Measurements from ENCODE around the gene SLC48A1. TPM values are rescaled to one million over a fixed set of nuclear protein-coding genes. Genes with fewer than 3 reads are reported as not detected.

SLC48A1 gene
- total and polyA plus RNA-seq, 7 donors: 12.7 to 28.7 (median 23.5) TPM

DNA sequence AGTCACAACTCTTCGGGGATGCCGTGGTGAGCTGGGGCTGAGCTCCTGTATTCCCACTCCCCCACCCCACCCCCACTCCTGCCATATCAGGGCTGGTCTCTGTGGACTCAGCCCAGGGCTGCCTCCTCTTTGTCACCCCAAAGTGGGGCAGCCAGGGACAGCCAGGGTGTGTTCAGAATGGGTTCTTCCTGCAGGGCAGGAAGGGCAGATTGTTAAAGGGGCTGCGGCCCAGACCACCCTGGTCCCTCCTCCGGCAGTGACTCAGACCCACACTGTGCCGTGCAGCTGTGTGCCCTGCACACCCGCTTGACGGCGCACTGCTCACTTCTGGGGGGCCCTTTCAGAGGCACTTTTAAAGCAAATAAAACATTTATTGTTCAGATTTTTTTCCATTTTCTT, 9.3 kb downstream of the SLC48A1 start:
- no peak for TF ChIP-seq CTCF (IDR thresholded peaks at IDR 0.05)
- no peaks in the 10 kb centered on the region for H3K9me3 ChIP-seq
- no peak overlapping the region for H3K27ac ChIP-seq
- H3K27me3 ChIP-seq (ENCODE audit: insufficient read depth in 3 of 3, low read length in 2 of 3): no peaks in the 10 kb centered on the region
- no peak for DNase-seq
- peaks cover 5 to 70% of the 10 kb centered on the region in 2 donors for H3K36me3 ChIP-seq (ENCODE audit: insufficient read depth in 1 of 2, low read depth in 1 of 2)
- intact Hi-C loops (cut with DNase I): no loop called here
- H3K4me1 ChIP-seq: peaks cover 16% of the 10 kb centered on the region
- 77 to 82% (median 78%) methylated on average over 8 of the region's 8 CpGs for WGBS, 3 donors
- ATAC-seq: no peak
- no peak overlapping the region for H3K4me3 ChIP-seq

- no peak for TF ChIP-seq CTCF (IDR thresholded peaks at IDR 0.05)
- Histone ChIP-seq H3K36me3 (ENCODE audit: insufficient read depth in 1 of 2, low read depth in 1 of 2) (peaks cover 5 to 78% of the 10 kb centered on the region in 2 donors), H3K9me3 (no peaks in the 10 kb centered on the region), H3K4me1 (peaks cover 10% of the 10 kb centered on the region), H3K27ac (no peak overlapping the region), H3K4me3 (no peak overlapping the region), H3K27me3 (ENCODE audit: insufficient read depth in 3 of 3, low read length in 2 of 3) (no peaks in the 10 kb centered on the region)
- ATAC-seq (no peak), DNase-seq (no peak)
- WGBS, 3 donors: 70 to 80% (median 78%) methylated on average over 17 of the region's 17 CpGs
- intact Hi-C loops (cut with DNase I): no loop called here
Measured at GRCh38 chr12:47783024-47783755, 10.2 kb downstream of the SLC48A1 start.

DNA sequence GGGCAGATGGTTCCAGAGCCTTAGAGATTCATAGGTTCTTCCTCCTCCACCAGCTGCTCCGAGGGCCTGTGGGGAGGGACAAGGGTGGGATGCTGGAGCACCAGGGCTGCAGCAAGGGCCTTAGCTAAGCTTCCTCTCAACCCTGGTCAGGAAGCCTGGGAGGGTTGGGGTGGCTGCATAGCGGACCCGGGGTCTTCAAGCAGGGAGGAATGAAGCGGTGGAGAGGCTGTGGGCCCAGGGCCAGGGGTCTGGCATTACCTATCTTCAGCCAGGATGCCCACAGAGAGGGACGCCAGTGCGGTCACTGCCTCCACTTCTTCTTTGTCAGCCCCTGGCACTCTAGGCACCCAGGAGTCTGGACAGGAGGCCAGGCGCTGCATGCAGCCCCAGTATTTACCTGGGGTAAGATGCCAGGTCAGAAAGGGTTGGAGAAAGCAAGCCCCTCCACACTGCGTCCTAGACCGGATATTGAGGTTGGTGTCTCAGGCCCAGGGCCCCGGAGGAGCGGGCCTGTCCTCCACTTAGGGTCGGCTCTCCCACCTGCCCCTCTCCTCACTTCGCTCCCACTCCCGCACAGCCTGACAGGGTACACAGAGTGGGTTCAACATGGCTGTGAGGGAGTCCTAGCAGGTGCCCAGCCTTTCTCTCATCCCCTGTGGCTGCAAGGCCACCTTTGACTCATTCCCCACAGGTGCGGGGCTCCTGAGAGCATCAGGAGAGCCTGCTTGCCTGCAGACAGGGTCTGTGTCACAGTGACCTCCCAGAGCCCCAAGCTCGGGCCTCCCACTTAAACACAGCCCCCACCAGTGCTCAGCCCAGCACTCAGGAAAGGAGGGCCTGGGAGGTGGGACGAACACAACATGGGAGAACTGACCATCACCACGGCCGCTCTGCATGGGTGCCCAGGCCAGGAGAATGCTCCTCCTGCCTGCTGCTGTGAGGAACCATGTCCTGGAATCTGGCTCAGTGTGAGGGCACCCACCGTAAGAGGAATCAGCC, 11.1 kb downstream of the SLC48A1 start:
- WGBS, 3 donors: 80 to 88% (median 83%) methylated on average over 19 to 20 of the region's 20 CpGs
- no peaks in the 10 kb centered on the region for H3K27me3 ChIP-seq (ENCODE audit: insufficient read depth in 3 of 3, low read length in 2 of 3)
- H3K9me3 ChIP-seq: no peaks in the 10 kb centered on the region
- H3K36me3 ChIP-seq (ENCODE audit: insufficient read depth in 1 of 2, low read depth in 1 of 2): peaks cover 5 to 88% of the 10 kb centered on the region in 2 donors
- TF ChIP-seq CTCF (IDR thresholded peaks at IDR 0.05): no peak
- peaks cover under 1% of the 10 kb centered on the region for H3K4me1 ChIP-seq
- no peak overlapping the region for H3K27ac ChIP-seq
- DNase-seq (no peak), ATAC-seq (no peak)
- intact Hi-C loops (cut with DNase I): no loop called here
- no peak overlapping the region for H3K4me3 ChIP-seq

DNA sequence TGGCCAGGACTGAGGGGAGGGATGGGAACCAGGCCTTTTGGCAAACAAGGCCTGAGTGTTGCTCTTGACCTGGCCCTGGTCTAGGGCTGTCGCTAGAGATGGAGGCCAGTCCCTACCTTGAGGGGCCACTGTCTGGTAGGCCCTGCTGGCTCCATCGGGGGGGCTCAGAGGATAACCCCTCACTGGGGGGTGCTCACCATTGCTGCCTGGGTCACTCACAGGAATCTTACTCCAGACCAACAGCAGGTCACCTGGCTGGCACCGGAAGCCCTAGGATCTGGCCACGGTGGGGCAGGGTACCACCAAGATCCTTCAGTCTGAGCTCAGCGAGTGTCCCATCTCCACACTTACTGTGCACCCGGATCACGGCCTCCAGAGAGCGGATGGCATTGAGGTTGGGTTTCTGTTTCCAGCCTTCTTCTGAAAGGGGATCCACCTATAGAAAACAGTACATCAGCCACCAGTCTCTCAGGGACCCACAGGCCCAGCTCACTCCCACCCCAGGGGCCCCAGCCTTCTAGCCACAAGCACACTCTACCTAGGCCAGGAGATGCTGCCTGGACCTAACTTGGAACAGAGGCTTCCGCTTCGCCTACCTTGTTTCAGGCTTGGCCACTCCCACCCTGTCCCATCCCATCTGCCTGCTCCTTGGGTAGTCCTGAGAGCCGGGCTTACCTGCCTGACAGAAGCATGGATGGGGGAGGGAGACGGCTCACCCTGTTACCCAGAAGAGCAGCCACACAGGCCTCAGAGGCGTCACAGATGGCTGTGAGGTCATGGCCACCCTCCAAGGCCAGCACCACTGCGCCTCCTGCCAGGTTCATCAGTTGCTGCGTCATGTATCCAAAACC, 12.2 kb downstream of the SLC48A1 start:
- WGBS, 3 donors: 79 to 83% (median 80%) methylated on average over 15 of the region's 15 CpGs
- no peaks in the 10 kb centered on the region for H3K4me1 ChIP-seq
- intact Hi-C loops (cut with DNase I): no loop called here
- peaks cover 5 to 95% of the 10 kb centered on the region in 2 donors for H3K36me3 ChIP-seq (ENCODE audit: insufficient read depth in 1 of 2, low read depth in 1 of 2)
- H3K4me3 ChIP-seq: no peak overlapping the region
- DNase-seq: no peak
- no peak for TF ChIP-seq CTCF (IDR thresholded peaks at IDR 0.05)
- no peak for ATAC-seq
- H3K27me3 ChIP-seq (ENCODE audit: insufficient read depth in 3 of 3, low read length in 2 of 3): no peaks in the 10 kb centered on the region
- no peaks in the 10 kb centered on the region for H3K9me3 ChIP-seq
- H3K27ac ChIP-seq: no peak overlapping the region

Measured in psoas muscle (tissue), 8 donors.